Vagina (tissue), 2 donors: ENCODE data around the gene ABCA3.

Experiments
- CTCF ChIP-seq, 3 experiments: fragments of 450-650 bp in 2 of 3; fragments of 200-600 bp in 1 of 3; sonication (generic) in 1 of 3; IDR thresholded peaks; one replicate each; pipeline ENCODE4 v1.5.1; 2017 to 2019; ENCODE audit warnings: antibody characterized with exemption in 3 of 3, mild to moderate bottlenecking in 2 of 3, moderate library complexity in 2 of 3
- POLR2A ChIP-seq, 2 donors: fragments of 450-650 bp; IDR thresholded peaks; one replicate each; pipeline ENCODE4 v1.6.1; 2017; ENCODE audit warnings: antibody characterized with exemption in 2 of 2, mild to moderate bottlenecking in 2 of 2, moderate library complexity in 2 of 2

- no peak for TF ChIP-seq CTCF (IDR thresholded peaks at IDR 0.05)
- no peak for TF ChIP-seq POLR2A (IDR thresholded peaks at IDR 0.05)
These were observed 48.4 kb upstream of the ABCA3 start for GRCh38 chr16:2388875-2389433.
